Lower leg skin (tissue), 3 donors: ENCODE results near the gene METTL8.

Experiments
- POLR2A ChIP-seq, 2 donors: fragments of 450-650 bp; IDR thresholded peaks; one replicate each; pipeline ENCODE4 v1.6.1; 2016 to 2017; ENCODE audit warnings: antibody characterized with exemption in 2 of 2, mild to moderate bottlenecking in 1 of 2, moderate library complexity in 1 of 2
- TF ChIP-seq, protein P1 (sequence below), 3 donors: fragments of 450-650 bp; IDR thresholded peaks; one replicate each; pipeline ENCODE4 v1.5.1; 2016; ENCODE audit warnings: antibody characterized with exemption in 3 of 3, mild to moderate bottlenecking in 3 of 3, moderate library complexity in 2 of 3

GRCh38 chr2:171316755-171317337 is 116.9 kb downstream of the METTL8 start:
- TF ChIP-seq POLR2A (IDR thresholded peaks at IDR 0.05): no peak
- TF ChIP-seq, protein P1, sequence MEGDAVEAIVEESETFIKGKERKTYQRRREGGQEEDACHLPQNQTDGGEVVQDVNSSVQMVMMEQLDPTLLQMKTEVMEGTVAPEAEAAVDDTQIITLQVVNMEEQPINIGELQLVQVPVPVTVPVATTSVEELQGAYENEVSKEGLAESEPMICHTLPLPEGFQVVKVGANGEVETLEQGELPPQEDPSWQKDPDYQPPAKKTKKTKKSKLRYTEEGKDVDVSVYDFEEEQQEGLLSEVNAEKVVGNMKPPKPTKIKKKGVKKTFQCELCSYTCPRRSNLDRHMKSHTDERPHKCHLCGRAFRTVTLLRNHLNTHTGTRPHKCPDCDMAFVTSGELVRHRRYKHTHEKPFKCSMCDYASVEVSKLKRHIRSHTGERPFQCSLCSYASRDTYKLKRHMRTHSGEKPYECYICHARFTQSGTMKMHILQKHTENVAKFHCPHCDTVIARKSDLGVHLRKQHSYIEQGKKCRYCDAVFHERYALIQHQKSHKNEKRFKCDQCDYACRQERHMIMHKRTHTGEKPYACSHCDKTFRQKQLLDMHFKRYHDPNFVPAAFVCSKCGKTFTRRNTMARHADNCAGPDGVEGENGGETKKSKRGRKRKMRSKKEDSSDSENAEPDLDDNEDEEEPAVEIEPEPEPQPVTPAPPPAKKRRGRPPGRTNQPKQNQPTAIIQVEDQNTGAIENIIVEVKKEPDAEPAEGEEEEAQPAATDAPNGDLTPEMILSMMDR (IDR thresholded peaks at IDR 0.05): no peak
